ENCODE data around the gene LMAN2L.

DNA sequence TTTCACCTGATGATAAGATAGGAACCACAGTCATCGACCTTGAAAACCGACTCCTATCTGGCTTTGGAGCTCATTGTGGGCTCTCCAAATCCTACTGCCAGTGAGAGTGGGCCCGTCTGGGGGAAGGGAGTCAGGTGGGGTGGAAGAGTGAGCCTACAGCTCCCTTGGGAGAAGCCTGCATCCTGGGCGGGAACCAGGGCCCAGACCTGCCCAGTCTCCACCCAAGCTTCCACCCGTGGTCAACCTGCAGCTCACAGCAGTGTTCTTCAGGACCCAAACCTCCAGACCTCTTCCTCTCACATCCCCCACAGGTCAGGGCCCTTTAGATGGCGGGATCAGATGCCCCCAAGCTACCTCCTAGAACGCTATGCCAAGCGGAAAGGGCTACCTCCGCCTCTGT lies 40.2 kb downstream of the LMAN2L start:
- TF ChIP-seq, protein P1, sequence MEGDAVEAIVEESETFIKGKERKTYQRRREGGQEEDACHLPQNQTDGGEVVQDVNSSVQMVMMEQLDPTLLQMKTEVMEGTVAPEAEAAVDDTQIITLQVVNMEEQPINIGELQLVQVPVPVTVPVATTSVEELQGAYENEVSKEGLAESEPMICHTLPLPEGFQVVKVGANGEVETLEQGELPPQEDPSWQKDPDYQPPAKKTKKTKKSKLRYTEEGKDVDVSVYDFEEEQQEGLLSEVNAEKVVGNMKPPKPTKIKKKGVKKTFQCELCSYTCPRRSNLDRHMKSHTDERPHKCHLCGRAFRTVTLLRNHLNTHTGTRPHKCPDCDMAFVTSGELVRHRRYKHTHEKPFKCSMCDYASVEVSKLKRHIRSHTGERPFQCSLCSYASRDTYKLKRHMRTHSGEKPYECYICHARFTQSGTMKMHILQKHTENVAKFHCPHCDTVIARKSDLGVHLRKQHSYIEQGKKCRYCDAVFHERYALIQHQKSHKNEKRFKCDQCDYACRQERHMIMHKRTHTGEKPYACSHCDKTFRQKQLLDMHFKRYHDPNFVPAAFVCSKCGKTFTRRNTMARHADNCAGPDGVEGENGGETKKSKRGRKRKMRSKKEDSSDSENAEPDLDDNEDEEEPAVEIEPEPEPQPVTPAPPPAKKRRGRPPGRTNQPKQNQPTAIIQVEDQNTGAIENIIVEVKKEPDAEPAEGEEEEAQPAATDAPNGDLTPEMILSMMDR (conservative IDR thresholded peaks at IDR 0.05 in 1 of 2, IDR thresholded peaks at IDR 0.05 in 1 of 2; ENCODE audit: low read depth in 1 of 2, low read length in 2 of 2): no peak
- no peak for TF ChIP-seq EZH2 (IDR thresholded peaks at IDR 0.05; ENCODE audit: low read length, missing control alignments)
